GM18508 (cell line): ENCODE measurements around the gene SNX20.

ENCODE experiments used
- ATAC-seq: cut with Tn5 transposase; IDR thresholded peaks from one replicate; pipeline ENCODE4 v1.9.1; 2021; ENCODE audit warnings: moderate number of reproducible peaks; ENCODE audit not compliant: insufficient read depth, unreplicated experiment

Gene SNX20

DNA sequence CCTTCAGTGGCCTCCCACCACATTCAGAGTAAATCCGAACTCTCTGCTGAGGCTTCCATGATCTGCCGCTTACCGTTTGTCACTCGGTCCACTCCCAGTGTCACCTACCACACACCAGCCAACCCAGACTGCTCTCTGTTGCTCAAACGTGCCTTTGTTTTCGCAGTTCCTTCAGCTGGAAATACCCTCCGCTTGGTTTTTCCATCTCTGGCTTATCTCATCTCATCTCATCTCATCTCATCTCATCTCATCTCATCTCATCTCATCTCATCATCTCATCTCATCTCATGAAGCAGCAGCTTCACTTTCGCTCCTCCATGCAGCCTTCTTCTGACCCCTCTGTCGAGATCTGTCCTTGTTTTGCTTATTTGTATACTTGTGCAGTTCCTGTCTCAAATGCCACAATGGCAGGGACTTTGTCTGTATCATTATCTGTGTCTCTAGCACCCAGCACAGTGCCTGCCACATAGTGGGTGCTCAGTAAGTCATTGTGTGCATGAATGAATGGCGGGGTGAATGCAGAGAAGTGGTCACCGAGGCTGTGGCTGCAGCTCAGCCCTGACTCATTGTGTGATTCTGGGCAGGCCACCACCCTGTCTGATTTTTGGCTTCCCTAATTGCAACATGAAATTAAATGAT lies 3.8 kb upstream of the SNX20 start:
- ATAC-seq, result no peak

DNA sequence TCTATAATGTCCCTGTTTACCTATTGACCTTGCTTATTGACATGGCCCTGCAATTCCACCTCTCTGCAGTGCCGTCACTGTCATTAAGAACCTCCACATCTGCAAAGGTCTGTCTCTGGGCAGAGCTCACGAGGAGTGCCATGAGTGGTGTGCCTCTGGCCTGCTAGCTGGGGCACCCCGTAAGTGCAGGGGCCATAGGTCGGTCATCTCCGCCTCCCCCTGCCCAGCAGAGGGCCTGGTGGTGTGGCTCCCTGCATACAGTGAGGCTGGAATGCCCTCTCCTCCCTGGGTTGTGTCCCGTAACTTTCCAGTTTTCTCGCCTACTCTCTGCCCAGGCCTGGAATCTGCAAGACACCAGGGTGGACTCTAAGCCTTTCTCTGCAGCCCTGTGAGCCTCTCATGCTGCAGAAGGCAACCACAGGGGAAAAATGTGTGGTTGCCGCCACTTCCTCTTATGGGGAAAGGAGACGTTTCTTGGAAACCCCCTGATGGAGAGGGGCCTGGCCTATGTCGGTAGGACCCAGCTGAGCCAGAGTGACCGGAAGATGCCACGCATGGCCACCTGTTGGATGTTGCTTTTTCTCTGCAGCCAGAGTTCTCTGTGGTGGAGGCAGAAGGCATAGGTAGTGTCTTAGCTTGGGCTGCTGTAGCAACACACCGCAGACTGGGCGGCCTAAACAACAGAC lies 2.7 kb upstream of the SNX20 start:
- ATAC-seq, result peak; percentile 54

DNA sequence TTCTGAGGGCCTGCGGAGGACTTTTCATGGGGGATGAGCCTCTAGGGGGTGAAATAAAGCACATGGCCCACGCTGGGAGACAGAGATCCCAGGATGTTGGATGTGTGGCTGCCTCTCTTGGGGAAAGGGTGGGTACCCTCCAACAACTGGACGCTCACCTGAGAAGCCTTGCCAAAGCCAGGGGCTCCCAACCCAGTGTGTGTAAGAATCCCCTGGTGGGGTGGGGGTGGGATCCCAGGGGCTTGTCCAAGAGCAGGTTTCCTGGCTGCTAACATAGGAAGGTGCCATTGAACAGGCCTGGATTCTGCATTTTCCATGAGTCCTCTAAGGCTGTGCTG lies 587 bp downstream of the SNX20 start:
- ATAC-seq, result no peak

DNA sequence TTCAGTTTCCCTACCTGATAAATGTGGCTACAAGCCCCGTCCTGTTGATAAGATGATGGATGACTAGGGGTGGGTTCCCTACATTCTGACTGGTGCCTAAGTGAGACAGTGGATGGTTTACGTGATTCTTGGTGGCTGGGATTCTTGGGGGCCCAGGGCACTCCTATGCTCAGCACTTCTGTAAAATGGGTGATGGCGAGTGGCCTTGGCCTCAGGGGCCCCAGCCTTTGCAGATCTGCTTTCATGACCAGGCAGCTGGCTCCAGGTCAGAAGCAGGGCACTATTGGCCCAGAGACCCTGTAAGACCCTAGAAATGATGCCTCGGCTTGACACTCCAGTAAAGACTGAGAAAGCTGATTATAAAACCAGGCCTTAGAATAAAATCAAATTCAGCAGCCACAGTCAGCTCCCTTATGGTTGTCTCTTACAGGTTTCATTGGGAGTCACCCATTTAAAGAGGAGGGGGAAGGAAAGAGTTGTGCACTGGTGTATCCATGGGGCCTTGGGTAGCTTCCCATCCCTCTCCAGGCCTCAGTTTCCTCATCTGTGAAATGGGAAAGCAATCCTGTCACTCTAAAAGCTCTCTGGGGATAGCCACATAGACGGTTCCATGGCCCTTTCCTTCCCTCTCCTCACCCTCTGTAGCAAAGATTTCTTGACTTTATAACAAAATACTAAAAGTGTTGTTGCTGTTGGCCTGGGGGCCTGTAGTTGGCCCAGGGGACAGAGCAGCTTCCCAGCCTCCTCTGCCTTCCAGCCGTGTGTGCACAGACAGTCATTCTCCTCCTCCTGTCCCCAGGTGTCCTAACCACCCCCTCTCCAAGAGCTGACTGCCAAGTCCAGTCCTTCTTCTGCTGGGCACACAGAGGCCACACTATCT lies 1.2 kb downstream of the SNX20 start:
- ATAC-seq, result no peak

DNA sequence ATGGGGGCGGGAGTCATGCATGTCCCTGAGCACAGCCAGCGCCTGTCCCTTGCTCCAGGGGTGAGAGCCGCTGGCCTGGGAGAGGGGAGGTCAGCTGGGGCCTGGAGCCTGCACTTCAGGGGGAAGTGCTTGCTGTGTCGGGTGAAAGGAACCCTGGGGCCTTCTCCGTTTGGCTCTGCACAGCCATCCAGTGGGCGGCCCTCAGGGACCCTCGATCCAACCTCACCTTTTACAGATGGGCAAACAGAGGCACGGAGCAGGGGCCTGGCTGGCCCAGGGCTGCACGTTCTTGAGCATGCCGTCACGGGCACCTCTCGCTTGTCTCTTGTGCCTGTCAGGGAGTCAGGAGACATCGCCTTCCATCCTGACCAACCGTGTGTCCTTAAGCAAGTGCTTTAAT lies 1.8 kb downstream of the SNX20 start:
- ATAC-seq, result no peak

DNA sequence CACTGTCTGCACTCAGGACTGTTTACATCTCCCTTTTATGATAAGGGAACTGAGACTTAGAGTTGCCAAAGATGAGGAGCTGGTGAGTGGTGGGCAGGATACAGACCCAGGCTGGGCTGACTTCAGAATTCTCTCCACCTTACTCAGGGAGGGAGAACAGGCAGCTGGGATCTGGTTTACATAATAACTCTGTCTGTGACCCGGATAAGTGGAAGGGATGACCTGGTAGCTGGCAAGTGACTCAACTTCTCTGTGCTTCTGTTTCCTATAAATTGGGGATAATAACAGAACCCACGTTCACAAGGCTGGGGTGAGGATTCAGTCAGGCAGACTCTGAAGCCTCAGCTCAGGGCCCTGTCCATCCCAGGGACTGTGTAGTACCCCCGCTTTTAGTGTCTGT lies 2.6 kb downstream of the SNX20 start:
- ATAC-seq, result no peak

DNA sequence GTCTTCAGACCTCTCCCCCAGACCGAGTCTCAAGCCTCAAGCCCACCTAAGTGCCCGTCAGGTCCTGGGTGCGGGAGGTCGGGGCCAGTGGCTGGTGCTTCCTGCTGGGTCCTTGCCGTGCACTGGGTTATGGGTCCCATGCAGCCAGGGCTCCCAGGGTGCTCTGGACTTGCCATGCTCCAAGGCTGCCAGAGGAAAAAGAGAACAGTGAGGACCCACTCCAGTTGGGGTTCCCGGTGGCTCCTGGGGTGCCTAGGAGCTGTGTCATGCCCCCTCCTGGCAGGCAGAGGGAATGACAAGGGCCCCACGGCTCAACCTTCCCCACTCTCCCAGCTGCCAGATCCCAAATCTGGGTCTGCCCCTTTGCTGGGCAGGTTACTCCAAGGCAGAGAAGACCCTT lies 3.8 kb downstream of the SNX20 start:
- ATAC-seq, result no peak

DNA sequence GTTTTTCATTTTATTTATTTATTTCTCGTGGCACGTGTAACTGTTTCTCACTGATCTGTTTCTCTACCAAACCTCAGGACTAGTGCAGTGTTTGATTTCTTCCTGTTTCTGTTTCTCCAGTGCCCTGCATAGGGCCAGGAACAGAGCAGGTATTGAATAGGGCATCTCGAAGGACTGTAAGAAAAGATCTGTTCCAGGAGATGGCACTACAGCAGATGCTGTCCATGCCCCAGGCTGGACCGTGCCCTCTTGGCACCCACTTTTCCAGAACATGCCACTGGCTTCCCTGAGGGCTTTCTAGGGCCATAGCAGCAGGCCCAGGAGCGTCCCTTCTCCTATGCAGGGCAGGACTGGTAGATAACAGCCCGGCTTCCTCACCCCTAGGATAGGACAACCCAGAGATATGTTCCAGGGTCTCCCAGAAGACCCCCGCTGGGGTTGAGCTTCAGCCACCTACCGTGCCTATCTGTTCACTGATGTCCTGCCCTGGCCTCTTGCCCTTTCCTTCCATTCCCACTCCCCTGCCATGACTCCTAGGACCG lies 4.4 kb downstream of the SNX20 start:
- ATAC-seq, result no peak

DNA sequence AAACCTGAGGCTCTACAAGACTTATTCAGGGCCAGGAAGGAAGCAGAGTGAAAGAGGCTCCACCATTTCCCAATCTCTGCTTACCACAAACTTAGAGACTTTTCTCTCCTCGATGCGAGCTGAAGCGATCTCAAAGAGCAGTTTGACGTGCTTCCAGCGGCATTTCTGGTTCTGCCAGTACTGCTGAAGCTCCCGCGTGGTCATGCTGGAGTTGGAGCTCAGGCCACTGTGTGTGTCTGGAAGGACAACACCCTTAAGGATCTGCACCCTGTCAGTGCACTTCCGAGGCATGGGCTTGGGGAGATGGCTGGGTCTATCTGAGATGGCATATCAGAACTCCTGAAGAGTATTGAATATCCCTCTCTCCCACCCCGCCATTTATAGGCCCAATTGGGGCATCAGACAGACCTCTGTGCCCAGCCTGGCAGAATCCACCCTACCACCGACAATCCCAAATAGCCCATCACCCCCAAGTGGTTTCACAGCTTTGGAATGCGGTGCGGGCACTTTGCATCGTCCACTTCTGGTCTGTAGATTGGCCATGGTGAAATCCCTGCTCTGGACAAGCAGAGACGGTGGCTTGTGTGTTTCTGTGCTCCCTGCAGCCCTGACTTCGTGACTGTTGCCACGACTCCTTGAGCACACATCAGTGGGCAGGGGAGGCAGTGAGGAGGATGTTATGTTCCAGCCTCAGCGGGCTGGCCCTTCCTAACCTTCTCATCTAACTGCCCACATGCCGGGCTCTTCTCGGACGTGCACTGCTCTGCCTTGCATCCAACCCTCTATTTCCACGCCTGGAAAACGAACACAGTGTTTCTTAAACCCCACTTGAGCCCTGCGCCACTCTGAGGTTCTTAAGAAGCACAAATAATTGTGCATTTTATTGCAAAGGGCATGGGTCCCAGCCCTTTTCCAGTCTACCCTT lies 5.2 kb downstream of the SNX20 start:
- ATAC-seq, result no peak

DNA sequence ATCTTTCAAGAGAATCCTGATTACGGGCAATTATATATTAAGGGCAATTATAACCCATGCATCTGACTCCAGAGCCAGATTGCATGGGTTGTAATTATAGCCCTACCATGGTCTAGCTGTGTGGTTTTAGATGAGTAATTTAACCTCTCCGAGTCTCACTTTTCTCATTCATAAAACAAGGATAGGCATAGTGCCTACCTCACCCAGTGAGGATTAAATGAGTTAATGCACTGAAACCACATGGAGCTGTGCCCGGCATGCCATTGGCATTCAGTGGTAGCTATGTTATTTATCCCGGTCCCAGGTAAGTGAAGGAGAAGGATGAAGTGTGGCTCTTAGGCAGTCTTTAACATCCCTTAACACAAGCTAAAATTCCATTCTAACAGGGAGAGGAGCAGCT lies 6.3 kb downstream of the SNX20 start:
- ATAC-seq, result no peak

DNA sequence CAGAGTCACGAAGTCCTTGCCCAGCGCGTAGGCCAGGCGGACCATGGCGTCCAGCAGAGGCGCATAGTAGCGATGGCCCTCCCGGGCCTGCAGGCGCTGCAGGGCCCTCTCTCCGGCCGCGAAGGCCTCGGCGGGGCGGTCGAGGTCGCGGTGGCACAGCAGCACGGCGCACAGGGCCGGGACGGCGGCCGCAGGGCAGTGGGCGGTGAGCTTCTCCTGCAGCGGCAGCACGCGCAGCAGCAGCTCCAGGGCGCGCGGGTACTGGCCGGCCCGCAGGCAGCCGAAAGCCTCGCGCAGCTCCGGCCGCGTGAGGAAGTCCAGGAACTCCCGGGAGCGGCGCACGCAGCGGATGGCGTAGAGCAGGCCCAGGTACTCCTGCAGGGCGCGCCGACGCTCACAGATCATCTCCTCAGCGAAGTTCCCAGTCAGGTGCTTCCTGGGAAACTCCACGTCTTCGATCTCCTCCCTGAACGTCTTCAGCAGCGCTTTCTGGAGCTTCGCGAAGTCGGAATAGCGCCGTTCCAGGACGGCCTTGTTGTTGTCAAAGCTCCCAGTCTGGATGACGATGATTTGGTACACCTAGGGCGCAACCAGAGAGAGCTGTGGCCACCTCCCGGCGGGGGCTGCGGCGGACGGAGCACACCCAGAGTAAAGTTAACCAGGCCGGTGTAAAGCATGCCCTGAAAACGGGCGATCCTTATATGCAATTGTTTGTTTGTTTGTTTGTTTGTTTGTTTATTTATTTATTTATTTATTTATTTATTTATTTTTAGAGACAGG lies 7.4 kb downstream of the SNX20 start:
- no peak for ATAC-seq

DNA sequence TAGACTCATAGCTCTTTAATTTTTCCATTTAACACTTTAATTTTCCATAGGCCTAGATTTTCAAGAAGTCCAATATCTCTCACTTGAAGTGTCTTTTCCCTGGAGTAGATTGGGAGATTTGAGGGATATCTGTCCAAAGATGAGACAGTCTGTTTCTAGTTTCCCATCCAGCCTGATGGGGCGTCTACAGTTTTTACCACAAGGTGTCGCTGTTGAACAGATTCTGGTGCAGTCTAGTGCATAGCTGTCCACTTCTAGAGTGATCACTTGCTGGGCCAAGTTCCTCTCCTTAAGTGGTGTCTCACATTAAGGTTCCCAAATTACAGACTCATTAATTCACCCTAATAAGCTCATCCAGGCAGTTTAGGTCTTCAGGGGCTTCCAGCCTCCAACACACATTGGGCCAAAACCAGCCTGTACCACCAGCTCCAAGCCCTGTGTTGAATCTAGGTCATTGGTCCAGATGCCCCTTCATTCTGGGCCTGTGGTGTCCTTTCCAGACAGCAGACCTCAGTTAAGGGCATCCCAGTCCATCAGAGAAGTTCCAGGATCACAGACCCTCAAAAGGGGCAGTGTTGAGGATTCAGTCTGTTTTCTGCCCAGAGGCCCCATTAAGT lies 9.4 kb downstream of the SNX20 start:
- no peak for ATAC-seq

DNA sequence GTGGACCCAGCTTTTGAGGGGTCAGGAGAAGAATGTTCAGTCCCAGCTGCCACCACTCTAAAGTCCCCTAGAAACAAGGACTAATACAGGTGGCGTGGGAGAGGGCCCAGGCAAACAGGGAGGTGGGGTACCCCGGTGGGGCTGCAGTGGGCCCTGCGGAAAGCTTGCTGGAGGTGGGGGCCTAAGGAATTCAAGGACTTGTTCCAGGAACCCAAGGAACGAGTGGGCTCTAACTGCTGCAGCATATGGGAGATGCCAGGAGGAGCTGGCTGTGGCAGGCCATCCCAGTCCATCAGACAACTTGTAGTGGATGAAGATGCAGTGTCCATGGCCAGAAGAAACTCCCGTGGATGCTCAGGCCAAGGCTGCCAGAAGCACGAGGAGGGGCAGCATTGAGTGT lies 10.6 kb downstream of the SNX20 start:
- no peak for ATAC-seq

DNA sequence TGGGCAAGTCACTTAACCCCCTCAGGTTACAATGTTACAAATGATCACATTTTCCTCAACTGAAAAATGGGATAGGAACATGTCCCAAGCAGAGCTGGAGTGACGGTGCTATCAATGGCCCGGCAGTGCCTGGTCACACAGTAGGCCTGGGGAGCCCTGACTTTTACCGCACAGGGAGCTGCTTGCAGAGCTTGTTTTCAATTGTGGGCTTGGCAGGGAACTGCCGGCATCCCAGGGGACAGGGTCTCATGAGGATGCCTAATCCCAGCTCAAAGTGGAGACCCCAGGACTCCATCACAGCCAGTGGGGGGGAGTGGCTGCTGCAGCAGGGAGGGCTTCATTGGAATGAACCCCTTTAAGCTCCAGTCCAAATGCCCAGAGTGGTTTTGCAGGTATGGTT lies 11.4 kb downstream of the SNX20 start:
- ATAC-seq, result no peak

DNA sequence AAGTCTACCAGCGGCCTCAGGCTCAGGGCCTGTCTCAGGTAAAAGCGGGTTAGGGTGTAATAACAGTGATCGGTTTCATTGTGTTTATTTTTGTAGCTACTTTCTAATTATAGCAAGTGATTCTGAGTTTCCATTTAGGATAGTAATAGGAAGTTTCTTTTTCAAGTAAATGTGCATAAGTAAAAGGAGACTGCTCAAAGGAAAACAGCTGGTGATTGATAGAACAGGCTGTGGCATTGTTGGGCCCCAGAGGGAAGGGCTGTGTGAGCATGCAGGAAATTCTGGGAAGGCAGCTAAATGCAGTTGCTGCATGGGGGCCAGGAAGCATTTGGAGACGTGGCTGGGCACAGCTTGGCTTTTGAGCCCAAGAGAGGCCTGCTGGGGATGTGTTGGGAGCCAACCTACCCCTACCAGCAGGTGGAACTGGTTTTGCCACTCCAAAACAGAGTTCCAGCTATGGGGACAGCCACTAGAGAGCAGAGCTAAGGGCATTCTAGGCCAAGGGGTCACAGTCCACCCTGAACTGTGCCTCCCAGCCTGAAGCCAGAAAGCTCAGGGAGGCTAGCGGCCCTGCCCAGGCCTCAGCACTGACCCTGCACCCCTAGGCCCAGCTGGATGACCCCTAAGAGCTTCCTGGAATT lies 12.6 kb downstream of the SNX20 start:
- ATAC-seq, result no peak

DNA sequence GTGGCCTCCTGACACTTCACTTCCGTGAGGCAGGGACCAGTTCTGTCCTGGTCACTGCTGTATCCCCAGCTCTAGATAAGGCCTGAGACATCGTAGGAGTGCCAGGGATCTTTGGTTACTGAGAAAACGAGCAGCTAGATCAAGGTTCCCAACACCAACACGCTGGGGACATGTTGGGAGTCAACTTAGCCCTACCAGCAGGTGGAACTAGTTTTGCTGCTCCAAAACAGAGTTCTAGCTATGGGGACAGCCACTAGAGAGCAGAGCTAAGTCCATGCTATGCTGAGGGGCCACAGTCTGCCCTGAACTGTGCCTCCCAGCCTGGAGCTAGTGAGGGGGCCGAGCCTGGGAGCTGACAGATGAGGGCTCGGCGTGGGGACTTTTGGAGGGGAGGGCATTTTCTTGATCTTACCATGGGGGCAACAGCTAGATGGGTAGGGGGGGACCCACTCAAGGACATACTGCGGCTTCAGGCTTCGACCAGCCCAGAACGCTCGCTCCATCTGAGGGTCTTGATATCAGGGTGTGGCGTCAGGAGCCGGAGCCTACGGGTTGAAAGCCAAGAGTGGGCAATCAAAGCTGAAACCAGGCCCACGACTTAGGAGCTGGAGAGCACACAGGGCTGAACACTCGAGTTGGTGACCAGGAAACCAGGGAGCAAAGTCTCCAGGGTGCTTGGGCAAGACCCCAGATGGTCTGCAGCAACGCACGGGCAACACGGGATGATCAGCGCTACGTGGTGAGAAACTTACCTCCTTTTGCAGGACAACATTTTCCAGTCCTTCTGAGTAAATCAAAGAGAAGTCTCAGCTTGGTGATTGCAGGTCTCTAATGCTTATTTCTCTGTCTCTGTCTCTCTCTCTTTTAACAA lies 13.4 kb downstream of the SNX20 start:
- ATAC-seq, result no peak

DNA sequence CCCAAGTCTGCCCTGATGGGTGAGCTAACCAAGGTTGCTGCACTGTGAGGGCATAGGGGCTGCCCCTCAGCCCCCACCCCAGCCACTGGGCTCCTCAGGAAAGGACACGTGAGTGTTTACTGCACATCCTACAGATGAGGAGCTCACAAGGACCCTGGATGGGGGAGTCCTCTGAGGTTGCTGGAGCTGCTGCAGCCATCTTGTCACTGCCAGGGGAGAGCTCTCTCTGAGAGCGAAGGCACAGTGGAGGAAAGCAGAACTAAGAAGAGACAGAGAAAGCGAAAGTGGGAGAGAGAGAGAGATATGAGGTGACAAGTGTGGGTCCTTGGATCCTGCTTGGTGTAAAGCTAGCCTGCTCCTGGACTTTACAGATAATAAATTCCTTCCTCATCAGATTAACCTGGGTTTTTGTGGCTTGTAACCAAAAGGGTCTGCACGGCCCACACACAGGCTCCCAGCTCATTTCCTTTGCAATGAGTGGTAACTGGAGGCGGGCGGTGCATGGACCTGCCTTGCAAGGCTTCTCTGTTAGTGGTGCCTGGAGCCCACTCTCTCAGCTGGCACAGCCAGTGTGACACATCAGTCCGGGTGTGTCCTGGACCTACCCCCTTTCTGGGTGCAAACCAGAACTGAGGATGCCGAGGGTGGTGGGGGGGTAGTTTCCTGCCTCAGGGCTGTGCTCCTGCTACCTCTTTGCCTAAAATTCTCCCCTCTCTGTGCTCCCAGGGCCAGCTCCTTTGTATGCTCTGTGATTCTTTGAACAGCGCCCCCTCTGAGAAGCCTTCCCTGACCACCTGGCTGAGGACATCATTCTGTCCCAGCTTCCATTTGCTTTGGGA lies 14.2 kb downstream of the SNX20 start:
- peak; percentile 70 for ATAC-seq
